Subcutaneous adipose tissue (tissue), 4 donors: ENCODE results near the gene NKAIN4. TPM values are rescaled to one million over a fixed set of nuclear protein-coding genes. Genes with fewer than 3 reads are reported as not detected.

Experiments used
- CTCF ChIP-seq: fragments of 450-650 bp; IDR thresholded peaks from one replicate; pipeline ENCODE4 v1.5.1; 2016; ENCODE audit warnings: low read depth, mild to moderate bottlenecking, control low read depth, antibody characterized with exemption, moderate library complexity
- total RNA-seq, 4 donors: library from RNA; depleted of rRNA; stranded (reverse); fragments of >200 nt; gene quantifications; one replicate each; pipeline ENCODE4 v1.1.0, GENCODE V29; 2016

The NKAIN4 gene
- not detected for total RNA-seq

- TF ChIP-seq CTCF: no peak
These were observed at the start of gene NKAIN4 for GRCh38 chr20:63254232-63254605. Gene NKAIN4 (minus strand): TSS chr20:63254463. CDS start chr20:63254450, 13 bp downstream.

DNA sequence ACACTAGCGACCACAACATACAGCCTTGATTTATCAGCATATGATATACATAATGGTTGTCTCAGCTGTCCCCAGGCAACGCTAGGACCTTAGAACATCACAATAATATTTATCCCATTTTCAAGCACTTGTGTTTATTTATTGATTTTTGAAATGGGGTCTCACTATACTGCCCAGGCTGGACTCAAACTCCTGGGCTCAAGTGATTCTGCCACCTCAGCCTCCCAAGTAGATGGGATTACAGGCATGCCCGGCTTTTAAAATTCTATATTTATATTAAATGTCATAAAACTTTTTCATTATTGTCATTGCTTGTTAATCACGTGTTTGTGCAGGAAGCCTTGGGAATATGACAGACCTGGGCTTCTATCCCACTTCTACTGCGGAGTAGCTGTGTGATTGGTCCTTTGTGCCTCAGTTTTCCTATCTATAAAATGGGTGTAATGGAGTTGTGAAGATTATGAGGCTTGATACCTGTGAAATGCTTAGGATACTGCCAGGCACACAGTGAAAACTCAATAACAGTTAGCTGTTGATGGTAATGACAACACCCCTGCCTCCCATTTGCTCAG lies 48.9 kb upstream of the NKAIN4 start:
- TF ChIP-seq CTCF: no peak

DNA sequence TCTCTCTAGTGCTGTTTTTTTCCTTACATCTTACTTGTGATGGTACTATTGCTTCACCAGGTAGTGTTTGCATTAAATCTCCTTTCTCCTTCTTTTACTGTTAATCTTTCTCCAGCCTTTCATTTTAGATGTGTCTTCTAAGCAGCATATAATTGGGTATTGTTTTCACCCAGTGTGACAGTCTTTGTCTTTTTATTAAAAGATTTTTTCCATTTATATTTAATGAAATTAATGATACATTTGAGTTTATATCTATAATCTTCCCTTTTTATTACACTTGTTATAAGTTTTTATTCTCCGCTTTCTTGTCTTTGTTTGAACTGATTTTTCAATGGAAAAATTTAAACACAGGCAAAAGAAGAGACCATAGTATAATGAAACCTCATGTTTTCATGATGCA lies 47.4 kb upstream of the NKAIN4 start:
- TF ChIP-seq CTCF: no peak

DNA sequence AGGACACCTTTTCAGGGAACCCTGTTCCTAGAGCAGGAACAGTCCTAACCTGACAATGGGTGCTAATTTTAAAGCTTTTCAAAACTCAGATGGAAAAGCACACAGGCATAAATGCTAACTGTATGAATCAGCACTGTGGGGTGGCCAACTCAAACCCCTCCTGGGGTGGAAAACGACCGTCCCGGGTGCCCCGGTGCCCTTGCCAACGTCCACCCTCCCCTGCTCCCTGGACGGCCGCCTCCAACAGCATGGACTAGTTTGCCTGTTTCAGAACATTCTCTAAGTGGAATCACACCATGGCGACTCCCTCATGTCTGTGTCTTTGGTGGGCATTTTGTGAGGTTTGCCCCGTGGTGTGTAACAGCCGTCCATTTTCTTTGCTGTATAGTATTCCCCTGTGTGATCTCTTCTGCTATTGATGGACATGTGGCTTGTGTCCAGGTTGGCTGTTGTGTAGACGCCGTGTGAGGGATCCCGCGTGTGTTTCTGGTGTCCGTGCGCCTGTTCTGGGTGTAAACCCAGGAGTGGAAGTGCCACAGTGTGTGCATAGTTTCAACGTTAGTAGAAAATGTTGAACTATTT lies 44.6 kb upstream of the NKAIN4 start:
- TF ChIP-seq CTCF: no peak

DNA sequence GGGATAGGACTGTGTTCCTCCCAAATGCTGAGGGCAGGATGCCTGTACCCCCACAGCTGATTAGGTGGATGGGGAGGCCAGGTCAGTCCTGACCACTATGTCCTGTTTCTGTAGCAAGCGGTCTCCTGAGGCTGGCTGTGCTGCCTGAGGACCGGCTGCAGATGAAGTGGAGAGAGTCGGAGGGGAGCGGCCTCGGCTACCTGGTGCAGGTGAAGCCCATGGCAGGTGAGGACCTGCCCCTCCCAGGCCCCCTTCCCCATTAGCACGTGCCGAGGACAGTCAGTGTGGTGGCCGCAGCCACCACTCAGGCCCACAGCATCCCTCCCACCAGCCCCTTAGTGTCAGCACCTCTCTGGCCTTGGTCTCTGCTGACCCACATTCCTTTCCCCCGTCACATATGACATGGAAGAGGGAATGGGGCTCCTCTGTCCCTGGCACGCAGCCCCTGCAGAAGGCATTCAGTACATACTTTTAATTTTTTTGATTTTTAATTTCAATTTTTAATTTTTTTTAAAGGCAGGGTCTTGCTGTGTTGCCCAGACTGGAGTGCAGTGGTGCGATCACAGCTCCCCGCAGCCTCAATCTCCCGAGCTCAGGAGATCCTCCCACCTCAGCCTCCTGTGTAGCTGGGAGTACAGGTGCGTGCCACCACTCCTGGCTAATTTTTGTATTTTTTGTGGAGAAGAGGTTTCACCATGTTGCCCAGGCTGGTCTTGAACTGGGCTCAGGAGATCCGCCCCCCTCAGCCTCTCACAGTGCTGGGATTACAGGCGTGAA lies 43.7 kb upstream of the NKAIN4 start:
- TF ChIP-seq CTCF: no peak

- no peak for TF ChIP-seq CTCF
These were observed 43.1 kb upstream of the NKAIN4 start for GRCh38 chr20:63297371-63297781.

DNA sequence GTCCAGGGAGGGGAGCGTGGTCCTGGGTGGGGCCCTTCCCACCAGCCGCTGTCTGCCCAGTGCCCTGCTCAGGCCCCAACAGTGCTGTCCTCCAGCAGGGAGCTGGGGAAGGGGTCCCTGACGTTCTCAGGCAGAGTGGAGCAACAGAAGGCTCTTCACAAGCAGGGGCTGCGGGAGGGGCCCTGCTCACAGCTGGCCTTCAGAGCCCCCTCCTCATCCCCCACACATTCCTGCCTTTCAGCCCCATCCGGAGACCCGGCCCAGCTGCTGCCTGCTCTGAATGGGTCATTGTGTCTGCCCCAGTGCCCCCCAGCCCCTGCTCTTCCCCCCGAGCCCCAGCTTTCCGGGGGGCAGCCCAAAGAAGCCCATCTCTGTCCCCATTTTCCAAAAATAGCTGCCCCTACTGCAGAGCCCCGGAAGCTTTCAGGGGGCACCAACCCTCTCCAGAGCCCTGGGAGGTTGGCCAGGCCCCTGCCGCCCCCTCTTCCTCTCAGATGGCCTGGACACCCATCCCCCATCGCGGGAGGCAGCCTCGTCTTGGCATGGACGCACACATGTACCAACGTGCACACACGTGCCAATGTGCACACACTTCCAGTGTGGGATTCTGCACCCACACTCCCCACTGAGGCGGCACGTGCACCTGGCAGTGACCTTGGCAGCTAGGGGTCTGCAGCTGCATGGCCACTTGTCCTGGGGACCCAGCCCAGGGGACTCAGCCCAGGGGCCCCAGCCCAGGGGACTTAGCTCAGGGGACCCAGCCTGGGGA lies 42.5 kb upstream of the NKAIN4 start:
- TF ChIP-seq CTCF: no peak
